ENCODE measurements around the gene NEGR1. TPM values are rescaled to one million over a fixed set of nuclear protein-coding genes. Genes with fewer than 3 reads are reported as not detected.

The NEGR1 gene
- total and polyA plus RNA-seq, 9 of the 15 experiments (the other 6 are each of a cell fraction or from before 2014, with no cell fraction given), result not detected

DNA sequence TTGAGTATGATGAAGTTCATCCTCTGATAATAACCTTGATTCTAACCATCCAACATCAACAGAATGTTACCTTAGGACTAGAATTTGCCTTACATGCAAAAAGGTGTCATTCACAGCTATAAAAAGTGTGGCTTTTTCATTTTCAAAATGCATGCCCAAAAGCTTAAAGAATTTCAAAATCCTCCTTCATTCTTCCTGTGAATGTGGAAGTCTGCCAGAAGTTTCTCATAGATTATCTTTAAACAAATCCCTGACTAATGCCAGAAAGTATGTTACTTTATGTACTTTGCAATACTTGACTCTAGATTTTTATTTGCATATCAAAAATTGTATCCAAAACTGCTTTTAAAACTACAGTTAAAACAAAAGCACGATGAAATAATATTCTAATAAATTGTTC is 930.9 kb downstream of the NEGR1 start (continued):
- TF ChIP-seq HNRNPH1 (optimal IDR thresholded peaks at IDR 0.05; ENCODE audit: low read depth, low read length) (no peak), MTA2 (IDR thresholded peaks at IDR 0.05; ENCODE audit: low read depth) (no peak), NCOR1 (IDR thresholded peaks at IDR 0.05) (no peak)
- TF ChIP-seq, protein P1, sequence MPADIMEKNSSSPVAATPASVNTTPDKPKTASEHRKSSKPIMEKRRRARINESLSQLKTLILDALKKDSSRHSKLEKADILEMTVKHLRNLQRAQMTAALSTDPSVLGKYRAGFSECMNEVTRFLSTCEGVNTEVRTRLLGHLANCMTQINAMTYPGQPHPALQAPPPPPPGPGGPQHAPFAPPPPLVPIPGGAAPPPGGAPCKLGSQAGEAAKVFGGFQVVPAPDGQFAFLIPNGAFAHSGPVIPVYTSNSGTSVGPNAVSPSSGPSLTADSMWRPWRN (IDR thresholded peaks at IDR 0.05; ENCODE audit: low read depth), result no peak
- TF ChIP-seq, protein P2, sequence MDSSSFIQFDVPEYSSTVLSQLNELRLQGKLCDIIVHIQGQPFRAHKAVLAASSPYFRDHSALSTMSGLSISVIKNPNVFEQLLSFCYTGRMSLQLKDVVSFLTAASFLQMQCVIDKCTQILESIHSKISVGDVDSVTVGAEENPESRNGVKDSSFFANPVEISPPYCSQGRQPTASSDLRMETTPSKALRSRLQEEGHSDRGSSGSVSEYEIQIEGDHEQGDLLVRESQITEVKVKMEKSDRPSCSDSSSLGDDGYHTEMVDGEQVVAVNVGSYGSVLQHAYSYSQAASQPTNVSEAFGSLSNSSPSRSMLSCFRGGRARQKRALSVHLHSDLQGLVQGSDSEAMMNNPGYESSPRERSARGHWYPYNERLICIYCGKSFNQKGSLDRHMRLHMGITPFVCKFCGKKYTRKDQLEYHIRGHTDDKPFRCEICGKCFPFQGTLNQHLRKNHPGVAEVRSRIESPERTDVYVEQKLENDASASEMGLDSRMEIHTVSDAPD (CRISPR knock-in tag; IDR thresholded peaks at IDR 0.05), result no peak
- TF ChIP-seq, protein P3, sequence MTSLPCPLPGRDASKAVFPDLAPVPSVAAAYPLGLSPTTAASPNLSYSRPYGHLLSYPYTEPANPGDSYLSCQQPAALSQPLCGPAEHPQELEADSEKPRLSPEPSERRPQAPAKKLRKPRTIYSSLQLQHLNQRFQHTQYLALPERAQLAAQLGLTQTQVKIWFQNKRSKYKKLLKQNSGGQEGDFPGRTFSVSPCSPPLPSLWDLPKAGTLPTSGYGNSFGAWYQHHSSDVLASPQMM (CRISPR knock-in tag; IDR thresholded peaks at IDR 0.05), result no peak
- TF ChIP-seq, protein P4, sequence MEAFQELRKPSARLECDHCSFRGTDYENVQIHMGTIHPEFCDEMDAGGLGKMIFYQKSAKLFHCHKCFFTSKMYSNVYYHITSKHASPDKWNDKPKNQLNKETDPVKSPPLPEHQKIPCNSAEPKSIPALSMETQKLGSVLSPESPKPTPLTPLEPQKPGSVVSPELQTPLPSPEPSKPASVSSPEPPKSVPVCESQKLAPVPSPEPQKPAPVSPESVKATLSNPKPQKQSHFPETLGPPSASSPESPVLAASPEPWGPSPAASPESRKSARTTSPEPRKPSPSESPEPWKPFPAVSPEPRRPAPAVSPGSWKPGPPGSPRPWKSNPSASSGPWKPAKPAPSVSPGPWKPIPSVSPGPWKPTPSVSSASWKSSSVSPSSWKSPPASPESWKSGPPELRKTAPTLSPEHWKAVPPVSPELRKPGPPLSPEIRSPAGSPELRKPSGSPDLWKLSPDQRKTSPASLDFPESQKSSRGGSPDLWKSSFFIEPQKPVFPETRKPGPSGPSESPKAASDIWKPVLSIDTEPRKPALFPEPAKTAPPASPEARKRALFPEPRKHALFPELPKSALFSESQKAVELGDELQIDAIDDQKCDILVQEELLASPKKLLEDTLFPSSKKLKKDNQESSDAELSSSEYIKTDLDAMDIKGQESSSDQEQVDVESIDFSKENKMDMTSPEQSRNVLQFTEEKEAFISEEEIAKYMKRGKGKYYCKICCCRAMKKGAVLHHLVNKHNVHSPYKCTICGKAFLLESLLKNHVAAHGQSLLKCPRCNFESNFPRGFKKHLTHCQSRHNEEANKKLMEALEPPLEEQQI (IDR thresholded peaks at IDR 0.05), result no peak
